Measurements from ENCODE around the gene TSHZ1. TPM values are rescaled to one million over a fixed set of nuclear protein-coding genes. Genes with fewer than 3 reads are reported as not detected.

Gene TSHZ1
- total RNA-seq, 1 experiment from 2014 or later: 7.4 TPM

- intact Hi-C loops (cut with micrococcal nuclease; ENCODE audit: unreplicated experiment): no loop called here
- Histone ChIP-seq H3K4me2 (no peak overlapping the region), H3F3A (ENCODE audit: insufficient read depth, low read depth) (no peaks in the 10 kb centered on the region), H3K9me2 (ENCODE audit: insufficient read depth) (no peaks in the 10 kb centered on the region), H2AFZ (no peak overlapping the region), H3K4me1 (replicated peaks; ENCODE audit: insufficient read depth) (no peaks in the 10 kb centered on the region), H3K4me3 (no peak overlapping the region), H3K27ac (no peak overlapping the region), H3K9me3 (ENCODE audit: insufficient read depth, low read depth) (no peaks in the 10 kb centered on the region), H4K20me1 (ENCODE audit: insufficient read depth) (no peaks in the 10 kb centered on the region; the same call in 1 of the 2 replicates), H3K27me3 (ENCODE audit: insufficient read depth, low read depth) (no peaks in the 10 kb centered on the region), H3K79me2 (ENCODE audit: low read depth) (no peaks in the 10 kb centered on the region), H3K36me3 (ENCODE audit: low read depth) (no peaks in the 10 kb centered on the region)
- no peak for TF ChIP-seq EZH2 (IDR thresholded peaks at IDR 0.05; ENCODE audit: low read depth)
- TF ChIP-seq, protein P1, sequence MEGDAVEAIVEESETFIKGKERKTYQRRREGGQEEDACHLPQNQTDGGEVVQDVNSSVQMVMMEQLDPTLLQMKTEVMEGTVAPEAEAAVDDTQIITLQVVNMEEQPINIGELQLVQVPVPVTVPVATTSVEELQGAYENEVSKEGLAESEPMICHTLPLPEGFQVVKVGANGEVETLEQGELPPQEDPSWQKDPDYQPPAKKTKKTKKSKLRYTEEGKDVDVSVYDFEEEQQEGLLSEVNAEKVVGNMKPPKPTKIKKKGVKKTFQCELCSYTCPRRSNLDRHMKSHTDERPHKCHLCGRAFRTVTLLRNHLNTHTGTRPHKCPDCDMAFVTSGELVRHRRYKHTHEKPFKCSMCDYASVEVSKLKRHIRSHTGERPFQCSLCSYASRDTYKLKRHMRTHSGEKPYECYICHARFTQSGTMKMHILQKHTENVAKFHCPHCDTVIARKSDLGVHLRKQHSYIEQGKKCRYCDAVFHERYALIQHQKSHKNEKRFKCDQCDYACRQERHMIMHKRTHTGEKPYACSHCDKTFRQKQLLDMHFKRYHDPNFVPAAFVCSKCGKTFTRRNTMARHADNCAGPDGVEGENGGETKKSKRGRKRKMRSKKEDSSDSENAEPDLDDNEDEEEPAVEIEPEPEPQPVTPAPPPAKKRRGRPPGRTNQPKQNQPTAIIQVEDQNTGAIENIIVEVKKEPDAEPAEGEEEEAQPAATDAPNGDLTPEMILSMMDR (conservative IDR thresholded peaks at IDR 0.05): no peak
- POLR2A ChIA-PET (ENCODE audit: unreplicated experiment): no interaction called here
- CTCF ChIA-PET: no interaction called here
- no peak for DNase-seq
- BruUV-seq (replicated peaks): no TSS peak
Observed at GRCh38 chr18:75228967-75229366, 18.4 kb downstream of the TSHZ1 start.

DNA sequence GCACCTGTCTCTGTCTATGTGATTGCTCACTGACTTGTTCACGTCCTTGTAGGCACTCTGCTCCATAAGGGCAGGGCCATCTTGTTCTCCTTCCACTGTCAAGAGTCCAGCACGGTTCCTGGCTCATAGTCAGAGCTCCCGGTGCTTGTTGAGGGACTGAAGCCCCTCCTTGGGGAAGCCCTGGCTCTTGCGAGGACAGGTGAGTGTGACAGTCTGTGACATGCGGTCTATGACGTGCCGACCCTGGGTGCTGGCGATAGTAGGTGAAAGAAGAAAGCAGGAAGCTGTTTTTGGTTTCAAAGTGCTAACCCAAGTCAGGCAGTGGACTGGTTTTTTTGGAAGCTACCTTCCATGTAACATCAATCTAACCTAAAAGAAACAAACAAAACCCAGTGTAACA is 18.8 kb downstream of the TSHZ1 start:
- Histone ChIP-seq H3K9me3 (ENCODE audit: insufficient read depth, low read depth) (no peaks in the 10 kb centered on the region), H3K4me2 (no peak overlapping the region), H3F3A (ENCODE audit: insufficient read depth, low read depth) (no peaks in the 10 kb centered on the region), H3K27ac (no peak overlapping the region), H4K20me1 (ENCODE audit: insufficient read depth) (no peaks in the 10 kb centered on the region; the same call in 1 of the 2 replicates), H3K36me3 (ENCODE audit: low read depth) (no peaks in the 10 kb centered on the region), H2AFZ (no peak overlapping the region), H3K79me2 (ENCODE audit: low read depth) (no peaks in the 10 kb centered on the region), H3K4me1 (replicated peaks; ENCODE audit: insufficient read depth) (no peaks in the 10 kb centered on the region), H3K9me2 (ENCODE audit: insufficient read depth) (no peaks in the 10 kb centered on the region), H3K4me3 (no peak overlapping the region), H3K27me3 (ENCODE audit: insufficient read depth, low read depth) (no peaks in the 10 kb centered on the region)
- ChIA-PET POLR2A (ENCODE audit: unreplicated experiment) (no interaction called here), CTCF (no interaction called here)
- no TSS peak for BruUV-seq (replicated peaks)
- intact Hi-C loops (cut with micrococcal nuclease; ENCODE audit: unreplicated experiment): no loop called here
- no peak for TF ChIP-seq EZH2 (IDR thresholded peaks at IDR 0.05; ENCODE audit: low read depth)
- TF ChIP-seq, protein P1 (conservative IDR thresholded peaks at IDR 0.05): no peak
- DNase-seq: no peak

GRCh38 chr18:75230163-75231052 is 19.8 kb downstream of the TSHZ1 start:
- Histone ChIP-seq H3K4me2 (no peak overlapping the region), H3K4me1 (replicated peaks; ENCODE audit: insufficient read depth) (no peaks in the 10 kb centered on the region), H2AFZ (no peak overlapping the region), H3K9me3 (ENCODE audit: insufficient read depth, low read depth) (no peaks in the 10 kb centered on the region), H3K27me3 (ENCODE audit: insufficient read depth, low read depth) (no peaks in the 10 kb centered on the region), H4K20me1 (ENCODE audit: insufficient read depth) (no peaks in the 10 kb centered on the region; the same call in 1 of the 2 replicates), H3K27ac (no peak overlapping the region), H3K79me2 (ENCODE audit: low read depth) (no peaks in the 10 kb centered on the region), H3F3A (ENCODE audit: insufficient read depth, low read depth) (no peaks in the 10 kb centered on the region), H3K36me3 (ENCODE audit: low read depth) (no peaks in the 10 kb centered on the region), H3K4me3 (no peak overlapping the region), H3K9me2 (ENCODE audit: insufficient read depth) (no peaks in the 10 kb centered on the region)
- CTCF ChIA-PET: no interaction called here
- TF ChIP-seq EZH2 (IDR thresholded peaks at IDR 0.05; ENCODE audit: low read depth): no peak
- TF ChIP-seq, protein P1 (conservative IDR thresholded peaks at IDR 0.05): no peak
- DNase-seq: no peak
- POLR2A ChIA-PET (ENCODE audit: unreplicated experiment): no interaction called here
- no TSS peak for BruUV-seq (replicated peaks)
- intact Hi-C loops (cut with micrococcal nuclease; ENCODE audit: unreplicated experiment): no loop called here

All from PC-9 (cell line).